Left colon (tissue), 2 donors: ENCODE results near the gene CEP70. TPM values are rescaled to one million over a fixed set of nuclear protein-coding genes. Genes with fewer than 3 reads are reported as not detected.
"Not testable (repeated sequence)": the region's sequence is repeated elsewhere in the genome, so short reads cannot be mapped to it uniquely, and the experiment has no call there.

Experiments
- ATAC-seq: fragments of 200-7000 bp; cut with Tn5 transposase; one replicate; pipeline ENCODE4 v1.9.1; 2020; ENCODE audit warnings: mild to moderate bottlenecking, moderate library complexity
- DNase-seq, 2 donors: peaks; one replicate each; pipeline ENCODE4 v3.0.0-alpha.2; 2020
- intact Hi-C, 2 donors: fragments of 100-400 bp; cut with DNase I in 1 of 2; cut with micrococcal nuclease in 1 of 2; formaldehyde crosslinking; loops; one replicate each; pipeline versions ENCODE4 v1.11.2 to v1.14.0; 2022; cut with DNase I, micrococcal nuclease
- total RNA-seq, 2 donors: library from RNA; stranded (reverse); fragmentation: NEBNext Ultra II Directional; extraction: Animal tissue kit (Norgen Biotek cat#: 25700); gene quantifications; one replicate each; pipeline ENCODE4 v1.2.1, GENCODE V29; 2021
- donor health status: DM: no; HTN: no; CAD: no.
- donor health status: DM: yes; HTN: yes; CAD: no.

The CEP70 gene
- total RNA-seq, 2 donors from 2014 or later, result 35.8 to 36.4 TPM

DNA sequence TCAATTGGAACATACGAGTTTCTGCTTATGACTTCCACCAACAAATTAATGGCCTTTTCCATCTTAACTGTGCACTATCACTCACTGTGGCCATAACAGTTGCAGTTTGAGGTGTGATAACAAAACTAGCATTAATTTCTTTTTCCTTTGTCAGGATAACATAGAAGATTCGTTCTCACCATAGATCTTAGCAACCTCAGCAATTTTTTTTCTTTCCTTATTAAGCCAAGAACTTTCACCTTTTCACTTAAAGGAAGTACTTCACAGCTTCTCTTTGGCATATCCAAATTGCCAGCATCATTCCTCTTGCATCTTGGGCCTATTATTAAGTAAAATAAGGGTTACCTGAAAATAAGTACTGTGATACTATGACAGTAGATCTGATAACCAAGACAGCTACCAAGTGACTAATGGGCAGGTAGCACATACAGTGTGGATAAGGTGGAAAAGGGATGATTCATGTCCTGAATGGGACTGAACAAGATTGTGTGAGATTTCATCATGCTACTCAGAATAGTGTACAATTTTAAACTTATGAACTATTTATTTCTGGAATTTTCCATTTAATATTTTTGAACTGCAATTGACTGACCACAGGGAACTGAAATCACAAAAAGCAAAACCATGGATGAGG, 46.6 kb downstream of the CEP70 start:
- ATAC-seq (no peak), DNase-seq (no peak)
- intact Hi-C loops, result no loop called here

DNA sequence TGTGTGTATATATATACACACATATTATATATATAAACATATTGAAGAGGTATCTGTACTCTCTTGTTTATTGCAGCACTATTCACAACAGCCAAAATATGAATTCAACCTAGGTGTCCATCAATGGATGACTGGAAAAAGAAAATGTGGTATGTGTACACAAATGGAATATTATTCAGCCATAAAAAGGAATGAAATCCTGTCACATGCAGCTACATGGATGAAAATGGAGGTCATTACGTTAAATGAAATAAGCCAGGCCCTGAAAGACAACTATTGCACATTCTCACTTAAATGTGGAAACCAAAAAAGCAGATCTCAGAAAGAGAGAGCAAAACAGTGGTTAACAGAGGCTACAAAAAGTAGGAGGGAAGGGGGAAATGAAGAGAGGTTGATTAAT, 49.5 kb downstream of the CEP70 start:
- intact Hi-C loops, result no loop called here
- no peak for DNase-seq
- ATAC-seq, result no peak

DNA sequence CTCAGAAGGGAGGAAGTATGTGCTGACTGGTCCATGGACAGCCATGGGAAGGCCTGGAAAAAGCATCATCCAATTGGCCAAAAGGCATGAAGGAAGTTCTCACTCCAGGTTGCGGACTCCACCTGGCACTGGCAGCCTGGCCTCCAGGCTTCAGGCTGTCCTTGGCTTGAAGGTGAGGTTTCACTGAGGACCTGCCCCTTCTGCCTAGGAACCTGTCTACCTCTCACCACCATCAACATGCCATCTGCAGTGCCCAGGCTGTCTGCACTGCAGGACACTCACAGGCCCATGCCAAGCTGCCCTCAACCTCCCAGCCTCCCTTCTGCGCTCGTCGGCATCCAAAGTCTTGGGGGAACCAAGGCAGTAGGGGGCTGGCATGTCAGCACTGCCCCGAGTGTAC, 51.1 kb downstream of the CEP70 start:
- ATAC-seq, result no peak
- intact Hi-C loops, result no loop called here
- DNase-seq, result no peak

DNA sequence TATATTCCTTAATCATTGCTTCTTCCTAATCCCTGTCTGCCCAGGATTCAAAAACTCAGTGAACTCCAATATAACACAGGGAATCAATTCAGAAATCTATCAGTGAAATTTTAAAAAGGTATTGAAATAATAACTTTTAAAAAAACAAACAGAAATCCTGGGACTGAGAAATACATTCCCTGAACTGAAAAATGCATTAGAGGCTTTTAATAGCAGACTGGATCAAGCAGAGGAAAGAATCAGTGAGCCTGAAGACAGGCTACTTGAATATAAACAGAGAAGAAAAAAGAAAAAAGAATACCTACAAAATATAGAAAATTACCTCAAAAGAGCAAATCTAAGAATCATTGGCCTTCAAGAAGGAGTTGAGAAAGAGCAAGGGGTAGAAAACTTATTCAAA, 54.7 kb downstream of the CEP70 start:
- intact Hi-C loops, result no loop called here
- no peak for DNase-seq
- no peak for ATAC-seq

DNA sequence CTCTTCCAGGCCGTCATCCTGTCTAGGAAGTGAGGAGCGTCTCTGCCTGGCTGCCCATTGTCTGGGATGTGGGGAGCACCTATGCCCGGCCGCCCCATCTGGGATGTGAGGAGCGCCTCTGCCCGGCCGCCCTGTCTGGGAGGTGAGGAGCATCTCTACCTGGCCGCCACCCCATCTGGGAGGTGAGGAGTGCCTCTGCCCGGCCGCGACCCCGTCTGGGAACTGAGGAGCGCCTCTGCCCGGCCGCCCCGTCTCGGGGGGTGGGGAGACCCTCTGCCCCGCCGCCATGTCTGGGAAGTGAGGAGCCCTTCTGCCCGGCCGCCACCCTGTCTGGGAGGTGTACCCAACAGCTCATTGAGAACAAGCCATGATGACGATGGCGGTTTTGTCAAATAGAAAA, 72.6 kb downstream of the CEP70 start:
- not testable (repeated sequence) for DNase-seq

DNA sequence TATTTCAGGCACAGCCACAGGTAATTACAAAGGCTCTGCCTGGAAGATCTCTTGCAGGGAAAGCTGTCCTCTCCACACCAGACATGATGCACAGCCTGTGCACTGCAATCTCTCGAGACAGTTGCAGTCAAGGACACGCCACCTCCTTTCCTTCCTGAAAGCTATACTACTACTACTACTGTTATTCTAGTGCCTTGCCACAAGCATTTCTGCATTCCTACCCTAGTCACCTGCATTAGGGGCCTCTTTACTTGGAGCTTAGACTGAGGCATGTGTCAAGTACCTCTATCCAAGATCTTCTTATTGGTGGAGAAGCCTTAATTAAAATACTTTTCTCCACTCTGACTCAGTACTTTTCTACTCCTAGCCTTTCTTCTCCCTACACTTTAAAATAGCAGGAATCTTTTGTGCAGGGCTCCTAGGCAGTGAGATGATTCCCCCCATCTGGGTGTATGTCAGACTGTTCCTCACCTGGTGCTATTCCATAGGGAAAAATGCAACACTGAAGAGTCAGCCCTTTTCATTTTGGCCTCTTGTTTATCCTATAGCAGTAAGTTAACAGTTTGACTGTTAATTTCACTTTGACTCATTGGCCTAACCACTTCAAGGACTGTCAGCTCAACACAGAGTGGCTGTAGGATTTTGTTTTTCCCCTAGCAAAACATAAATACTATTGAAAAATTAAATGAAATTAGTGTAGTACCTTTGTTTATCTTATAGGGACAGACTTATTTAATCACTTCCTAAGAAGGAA, 80.8 kb downstream of the CEP70 start:
- intact Hi-C loops, result no loop called here
- DNase-seq (no peak), ATAC-seq (no peak)

More for the DNA sequence above, 72.6 kb downstream of the CEP70 start:
- intact Hi-C loops, ATAC-seq: not testable (repeated sequence)

DNA sequence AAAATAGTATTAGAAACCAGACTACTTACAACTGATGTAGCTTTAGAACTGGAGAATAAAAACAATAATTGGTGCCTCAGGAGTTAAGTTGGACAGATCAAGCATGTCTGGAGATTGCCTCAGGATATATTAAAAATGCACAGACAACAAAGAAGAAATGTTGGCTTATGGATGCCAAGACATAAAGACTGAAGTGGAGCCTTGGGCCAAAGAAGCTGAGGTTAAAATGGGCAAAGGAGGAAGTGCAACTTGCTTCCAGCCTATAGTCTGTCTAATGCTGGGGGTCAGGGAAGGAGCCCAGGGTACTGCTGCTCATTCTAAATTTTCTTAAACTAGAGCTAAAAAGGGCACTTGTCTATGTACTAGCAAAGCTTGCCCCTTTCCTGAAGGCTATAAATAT, 82.1 kb downstream of the CEP70 start:
- no peak for ATAC-seq
- no peak for DNase-seq
- intact Hi-C loops, result no loop called here

DNA sequence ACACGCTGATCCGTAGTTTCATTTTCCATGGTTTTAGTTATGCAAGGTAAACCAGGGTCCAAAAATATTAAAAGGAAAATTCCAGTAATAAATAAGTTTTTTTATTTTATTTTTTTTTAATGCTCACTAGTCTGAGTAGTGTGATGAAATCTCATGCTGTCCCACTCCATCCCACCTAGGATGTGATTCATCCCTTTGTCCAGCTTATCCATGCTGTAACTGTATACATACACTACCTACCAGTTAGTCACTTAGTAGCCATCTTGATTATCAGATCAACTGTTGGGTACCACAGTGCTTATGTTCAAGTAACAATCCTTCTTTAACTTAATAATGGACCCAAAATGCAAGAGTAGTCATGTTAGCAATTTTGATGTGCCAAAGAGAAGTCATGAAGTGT, 84.5 kb downstream of the CEP70 start:
- intact Hi-C loops, result no loop called here
- DNase-seq, result no peak
- no peak for ATAC-seq

DNA sequence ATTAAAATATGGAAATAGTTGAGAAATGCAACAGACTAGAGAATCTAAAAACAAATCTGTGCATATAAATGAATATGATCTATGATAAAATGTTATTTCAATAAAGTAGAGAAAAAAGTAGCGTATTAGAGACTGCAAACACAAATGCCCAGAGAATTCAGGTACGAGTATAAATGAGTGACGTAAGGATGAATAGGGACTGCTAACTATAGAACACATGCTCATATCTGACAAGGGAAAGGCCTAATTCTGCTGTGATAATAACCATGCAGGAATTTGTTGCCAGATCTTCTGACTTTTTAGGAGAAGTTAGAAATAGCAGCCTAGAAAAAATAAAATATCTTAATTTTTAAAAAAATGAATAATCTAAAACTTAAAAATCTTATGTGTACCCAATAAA, 86.5 kb downstream of the CEP70 start:
- intact Hi-C loops, result no loop called here
- DNase-seq (no peak), ATAC-seq (no peak)

DNA sequence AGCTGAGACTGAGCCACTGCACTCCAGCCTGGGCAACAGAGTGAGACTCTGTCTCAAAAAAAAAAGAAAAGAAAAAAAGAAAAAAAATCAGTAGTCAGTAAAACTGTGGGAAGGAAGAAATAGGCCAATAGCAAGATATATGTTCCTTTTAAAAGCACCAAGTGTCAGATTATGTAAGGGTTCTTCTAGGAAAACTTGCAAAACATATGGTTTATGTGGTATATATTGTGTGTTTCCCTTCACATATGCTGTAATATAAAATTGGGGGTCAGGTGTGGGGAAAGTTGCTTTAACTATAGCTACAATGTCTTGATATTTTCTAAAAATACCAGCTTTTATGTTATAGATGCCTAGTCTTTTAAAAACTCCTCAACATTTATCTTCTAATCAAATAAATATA, 95.1 kb downstream of the CEP70 start:
- intact Hi-C loops, result no loop called here
- ATAC-seq (no peak), DNase-seq (no peak)

DNA sequence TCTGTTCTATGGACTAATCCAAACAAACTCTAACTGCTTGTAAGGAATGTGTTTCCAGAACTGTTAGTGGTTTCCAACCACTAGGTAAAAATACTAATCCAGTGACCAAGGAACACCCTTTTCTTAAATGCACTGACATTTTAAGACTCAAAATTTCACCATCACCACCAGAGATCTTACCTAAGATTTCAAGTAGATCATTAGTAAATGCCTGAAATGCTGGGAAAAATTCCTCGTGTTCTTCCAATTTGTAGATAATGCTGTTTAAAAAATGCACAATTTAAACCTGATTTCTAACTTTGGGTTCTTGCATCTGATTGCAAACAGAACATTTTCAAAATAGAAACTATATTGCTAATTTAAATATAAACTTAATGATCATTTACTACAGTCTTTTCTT, 96.2 kb downstream of the CEP70 start:
- no peak for DNase-seq
- ATAC-seq, result no peak
- intact Hi-C loops, result no loop called here

DNA sequence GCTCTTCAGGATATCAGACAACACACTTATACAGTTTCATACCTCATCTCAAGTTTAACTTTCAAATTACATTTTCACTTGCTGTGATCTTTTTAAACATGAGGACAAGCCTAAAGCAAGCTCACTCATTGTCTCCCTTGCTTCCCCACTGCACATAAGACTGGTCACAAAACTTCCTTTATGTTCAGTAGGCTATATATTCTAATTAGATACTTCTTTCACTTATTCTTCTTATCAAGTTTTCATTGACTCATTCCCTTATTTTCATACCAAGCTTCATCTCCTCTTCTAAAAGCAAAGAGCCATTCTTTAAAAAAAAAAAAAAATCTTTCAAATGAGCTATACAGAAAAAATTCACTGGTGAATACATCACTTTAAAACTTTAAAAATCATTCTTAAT, 97.0 kb downstream of the CEP70 start:
- ATAC-seq (no peak), DNase-seq (no peak)
- intact Hi-C loops, result no loop called here

DNA sequence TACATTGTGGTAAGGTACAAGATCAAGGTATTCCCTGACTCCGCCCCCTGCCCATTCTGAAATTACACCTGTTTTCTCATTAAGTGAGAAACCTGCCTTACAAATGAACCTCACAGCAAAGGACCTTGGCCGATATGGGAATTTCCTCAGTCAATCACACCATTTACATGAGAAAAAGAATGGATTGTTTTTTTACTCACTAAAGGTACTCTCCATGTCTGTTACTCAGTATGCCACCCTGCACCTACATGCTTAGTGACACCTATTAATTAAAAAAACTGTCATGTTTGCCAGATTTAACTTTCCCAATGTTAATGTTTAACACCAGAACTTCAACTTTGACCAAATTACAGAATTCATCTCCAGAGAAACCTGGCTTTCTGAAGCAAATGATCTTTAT, 97.6 kb downstream of the CEP70 start:
- no peak for ATAC-seq

DNA sequence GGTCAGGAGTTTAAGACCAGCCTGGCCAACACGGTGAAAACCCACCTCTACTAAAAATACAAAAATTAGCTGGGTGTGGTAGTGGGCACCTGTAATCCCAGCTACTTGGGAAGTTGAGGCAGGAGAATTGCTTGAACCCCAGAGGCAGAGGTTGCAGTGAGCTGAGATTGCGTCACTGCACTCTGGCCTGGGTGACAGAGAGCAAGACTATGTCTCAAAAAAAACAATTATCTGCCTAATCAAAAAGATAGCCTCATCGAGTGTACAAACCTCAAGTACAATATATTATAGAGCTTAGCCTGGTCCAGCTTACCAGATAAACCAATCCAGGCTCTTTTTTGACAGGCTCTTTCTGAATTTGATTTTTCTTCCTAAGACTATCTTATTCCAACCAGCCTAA, 98.4 kb downstream of the CEP70 start:
- ATAC-seq, intact Hi-C loops, DNase-seq: not testable (repeated sequence)

More for the DNA sequence above, 97.6 kb downstream of the CEP70 start:
- DNase-seq, result no peak
- intact Hi-C loops, result no loop called here

DNA sequence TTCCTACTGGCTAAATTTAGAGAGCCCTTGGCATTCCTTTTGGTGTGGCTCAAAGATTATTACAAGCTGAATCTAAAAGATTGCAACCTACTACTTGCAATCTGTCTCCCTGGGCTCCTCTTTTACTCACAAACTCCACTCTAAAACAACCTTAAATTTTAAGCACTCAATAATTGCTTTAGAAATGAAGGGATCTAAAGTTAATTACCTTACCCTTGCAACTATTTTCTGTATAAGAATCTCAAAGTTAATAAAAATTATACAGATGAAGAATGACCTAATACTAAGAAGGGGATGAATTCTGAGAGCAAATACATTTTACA, 99.5 kb downstream of the CEP70 start:
- DNase-seq (no peak), ATAC-seq (no peak)
- intact Hi-C loops, result no loop called here

DNA sequence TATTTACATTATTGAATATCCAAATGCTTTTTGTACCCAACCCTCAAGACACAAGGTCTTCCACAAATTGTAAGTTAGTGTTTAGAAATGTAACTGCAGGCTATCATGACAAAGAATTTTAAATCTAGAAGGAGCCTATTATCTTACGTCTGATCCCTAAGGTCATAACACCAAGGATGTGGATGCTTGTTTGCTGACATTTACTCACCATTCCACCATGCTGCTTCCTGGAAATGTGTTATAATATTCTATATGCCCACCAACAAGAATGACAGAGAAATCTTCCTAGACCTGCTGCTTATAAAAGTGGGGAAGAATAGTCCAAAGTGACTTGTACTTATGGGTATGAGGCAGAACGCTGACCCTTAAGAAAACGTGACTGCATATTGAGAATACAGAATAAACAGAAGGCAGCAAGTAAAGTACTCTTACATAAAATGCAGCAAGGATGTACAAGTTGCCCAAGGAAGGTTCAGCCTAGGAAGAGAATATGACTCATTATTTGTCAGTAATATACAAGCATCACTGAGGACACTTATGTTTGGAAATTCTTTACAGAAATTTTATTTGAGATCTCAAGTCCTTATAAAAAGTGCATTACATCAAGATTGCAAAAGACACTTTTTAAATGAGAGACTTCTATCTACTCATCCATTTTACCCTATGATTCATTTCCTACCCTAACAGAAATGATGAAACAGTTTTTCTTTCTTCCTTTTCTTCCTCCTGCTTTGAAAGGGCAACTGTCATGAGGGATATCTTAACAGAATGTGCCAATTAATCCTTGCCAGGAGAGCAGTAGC, 100.1 kb downstream of the CEP70 start:
- no peak for DNase-seq
- intact Hi-C loops, result no loop called here
- ATAC-seq, result no peak

DNA sequence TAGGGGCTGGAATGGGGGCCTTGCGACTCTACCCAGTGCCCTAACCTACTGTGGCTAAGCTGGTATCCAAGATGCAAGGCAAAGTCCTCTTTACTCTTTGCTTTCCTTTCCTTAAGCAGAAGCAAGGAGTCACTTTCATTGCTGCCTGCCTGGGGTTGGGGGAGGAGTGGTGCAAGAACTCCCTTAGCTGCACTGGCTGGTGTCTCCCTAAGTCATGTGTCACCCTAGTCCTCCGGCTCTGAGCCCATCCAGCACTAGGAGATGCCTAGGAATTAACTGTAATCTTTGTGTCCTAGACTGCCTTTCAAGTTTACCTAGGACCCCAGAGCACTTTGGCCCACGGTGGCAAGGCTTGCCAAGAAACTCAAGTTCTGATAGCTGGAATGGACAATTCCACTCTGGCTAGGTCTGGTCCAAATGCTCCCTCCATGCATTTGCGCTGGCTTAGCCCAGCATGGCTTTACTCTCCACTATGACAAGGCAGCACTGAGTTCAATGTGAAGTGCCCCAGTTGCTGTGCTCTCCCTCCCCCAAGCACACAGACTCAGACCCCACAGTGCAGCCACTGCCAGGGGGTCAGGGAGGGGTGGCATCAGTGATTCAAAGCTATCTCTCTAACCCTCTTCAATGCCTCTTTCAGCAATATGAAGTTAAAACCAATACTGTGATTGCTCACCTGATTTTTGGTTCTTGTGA, 100.9 kb downstream of the CEP70 start:
- no peak for ATAC-seq
- intact Hi-C loops, result no loop called here
- DNase-seq, result no peak

DNA sequence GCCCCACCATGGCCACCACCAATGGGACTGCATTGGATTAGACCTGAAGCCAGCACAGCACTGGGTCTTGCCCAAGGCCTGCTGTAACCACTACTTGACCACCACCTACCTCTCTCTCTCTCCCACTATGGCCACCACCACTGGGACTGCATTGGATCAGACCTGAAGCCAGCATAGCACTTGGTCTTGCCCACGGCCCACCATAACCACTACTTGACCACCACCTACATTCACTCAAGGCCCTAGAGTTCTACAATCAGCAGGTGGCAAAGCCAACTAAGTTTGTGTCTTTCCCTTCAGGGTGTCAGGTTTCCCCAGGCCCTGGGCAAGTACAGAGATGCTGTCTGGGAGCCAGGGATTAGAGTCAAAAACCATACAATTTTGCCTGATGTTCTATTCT, 102.1 kb downstream of the CEP70 start:
- DNase-seq (no peak), ATAC-seq (no peak)
- intact Hi-C loops, result no loop called here

DNA sequence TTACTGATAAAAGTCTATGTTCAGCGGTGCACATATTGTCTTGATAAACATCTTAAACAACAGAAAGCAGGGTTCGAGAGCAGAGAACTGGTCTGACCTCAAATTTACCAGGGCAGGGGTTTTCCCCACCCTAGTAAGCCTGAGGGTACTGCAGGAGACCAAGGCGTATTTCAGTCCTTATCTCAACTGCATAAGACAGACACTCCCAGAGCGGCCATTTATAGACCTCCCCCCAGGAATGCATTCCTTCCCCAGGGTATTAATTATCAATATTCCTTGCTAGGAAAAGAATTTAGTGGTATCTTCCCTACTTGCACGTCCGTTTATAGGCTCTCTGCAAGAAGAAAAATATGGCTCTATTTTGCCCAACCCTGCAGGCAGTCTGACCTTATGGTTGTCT, 107.5 kb downstream of the CEP70 start:
- ATAC-seq, DNase-seq, intact Hi-C loops: not testable (repeated sequence)

DNA sequence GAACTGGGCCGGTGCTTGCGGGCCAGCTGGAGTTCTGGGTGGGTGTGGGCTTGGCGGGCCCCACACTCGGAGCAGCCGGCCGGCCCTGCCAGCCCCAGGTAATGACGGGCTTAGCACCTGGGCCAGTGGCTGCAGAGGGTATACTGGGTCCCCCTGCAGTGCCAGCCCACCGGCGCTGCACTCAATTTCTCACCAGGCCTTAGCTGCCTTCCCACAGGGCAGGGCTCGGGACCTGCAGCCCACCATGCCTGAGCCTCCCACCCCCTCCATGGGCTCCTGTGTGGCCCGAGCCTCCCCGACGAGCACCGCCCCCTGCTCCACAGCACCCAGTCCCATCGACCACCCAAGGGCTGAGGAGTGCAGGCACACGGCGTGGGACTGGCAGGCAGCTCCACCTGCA, 109.4 kb downstream of the CEP70 start:
- DNase-seq, ATAC-seq, intact Hi-C loops: not testable (repeated sequence)
